Measurements from ENCODE around the gene MED16.

Gene MED16

GRCh38 chr19:876089-876488 is 16.9 kb downstream of the MED16 start:
- Histone ChIP-seq H3K36me3 (ENCODE audit: insufficient read depth, low read length) (no peaks in the 10 kb centered on the region), H3K4me3 (ENCODE audit: low read length, poor library complexity, severe bottlenecking) (no peak overlapping the region), H3K9ac (ENCODE audit: low read depth, low read length, poor library complexity, severe bottlenecking) (no peak overlapping the region)

GRCh38 chr19:875265-875879 is 17.6 kb downstream of the MED16 start:
- no peaks in the 10 kb centered on the region; the same call in 1 of the 2 replicates for H3F3A ChIP-seq (ENCODE audit: low read depth)
- H3K27me3 ChIP-seq (ENCODE audit: insufficient read depth, low read length, poor library complexity, severe bottlenecking): no peaks in the 10 kb centered on the region
- no peaks in the 10 kb centered on the region for H3K79me2 ChIP-seq (ENCODE audit: insufficient read depth, low read length)
- no peak overlapping the region for H3K9ac ChIP-seq (ENCODE audit: low read depth, low read length, poor library complexity, severe bottlenecking)
- no peaks in the 10 kb centered on the region for H4K20me1 ChIP-seq (ENCODE audit: insufficient read depth, low read length, poor library complexity, severe bottlenecking)
- no peaks in the 10 kb centered on the region for H3K4me1 ChIP-seq (ENCODE audit: insufficient read depth, low read length, poor library complexity, severe bottlenecking)
- H3K4me3 ChIP-seq (ENCODE audit: low read length, poor library complexity, severe bottlenecking): no peak overlapping the region
- no peaks in the 10 kb centered on the region; the same call in 1 of the 2 replicates for H3K36me3 ChIP-seq (ENCODE audit: insufficient read depth, low read length)
- TF ChIP-seq CTCF (conservative IDR thresholded peaks at IDR 0.05; ENCODE audit: low read length) (no peak), EZH2phosphoT487 (IDR thresholded peaks at IDR 0.05; ENCODE audit: borderline replicate concordance) (no peak)
- no peaks in the 10 kb centered on the region for H3K9me2 ChIP-seq (replicated peaks; ENCODE audit: low read depth, low read length)
- H2AFZ ChIP-seq (ENCODE audit: low read length): no peak overlapping the region
- no peak overlapping the region for H3K4me2 ChIP-seq (ENCODE audit: low read depth, low read length, poor library complexity, severe bottlenecking)
- no peaks in the 10 kb centered on the region for H3K9me3 ChIP-seq (ENCODE audit: insufficient read depth, low read depth, low read length)

More at GRCh38 chr19:876089-876488, 16.9 kb downstream of the MED16 start:
- Histone ChIP-seq H3F3A (ENCODE audit: low read depth) (no peaks in the 10 kb centered on the region; the same call in 1 of the 2 replicates), H3K4me1 (ENCODE audit: insufficient read depth, low read length, poor library complexity, severe bottlenecking) (no peaks in the 10 kb centered on the region), H3K4me2 (ENCODE audit: low read depth, low read length, poor library complexity, severe bottlenecking) (no peak overlapping the region), H3K79me2 (ENCODE audit: insufficient read depth, low read length) (no peaks in the 10 kb centered on the region), H4K20me1 (ENCODE audit: insufficient read depth, low read length, poor library complexity, severe bottlenecking) (no peaks in the 10 kb centered on the region), H3K9me2 (replicated peaks; ENCODE audit: low read depth, low read length) (no peaks in the 10 kb centered on the region), H3K9me3 (ENCODE audit: insufficient read depth, low read depth, low read length) (no peaks in the 10 kb centered on the region), H3K27me3 (ENCODE audit: insufficient read depth, low read length, poor library complexity, severe bottlenecking) (no peaks in the 10 kb centered on the region), H2AFZ (ENCODE audit: low read length) (no peak overlapping the region)
- TF ChIP-seq EZH2phosphoT487 (IDR thresholded peaks at IDR 0.05; ENCODE audit: borderline replicate concordance): no peak
- no peak for TF ChIP-seq CTCF (conservative IDR thresholded peaks at IDR 0.05; ENCODE audit: low read length)

- H3K4me3 ChIP-seq (ENCODE audit: low read length, poor library complexity, severe bottlenecking): no peak overlapping the region
- no peak overlapping the region for H2AFZ ChIP-seq (ENCODE audit: low read length)
- H3K9me2 ChIP-seq (replicated peaks; ENCODE audit: low read depth, low read length): no peaks in the 10 kb centered on the region
- H3K4me1 ChIP-seq (ENCODE audit: insufficient read depth, low read length, poor library complexity, severe bottlenecking): no peaks in the 10 kb centered on the region
- no peaks in the 10 kb centered on the region for H4K20me1 ChIP-seq (ENCODE audit: insufficient read depth, low read length, poor library complexity, severe bottlenecking)
- TF ChIP-seq CTCF (conservative IDR thresholded peaks at IDR 0.05; ENCODE audit: low read length) (no peak), EZH2phosphoT487 (IDR thresholded peaks at IDR 0.05; ENCODE audit: borderline replicate concordance) (no peak)
- H3K9me3 ChIP-seq (ENCODE audit: insufficient read depth, low read depth, low read length): no peaks in the 10 kb centered on the region
- no peaks in the 10 kb centered on the region for H3K27me3 ChIP-seq (ENCODE audit: insufficient read depth, low read length, poor library complexity, severe bottlenecking)
- no peaks in the 10 kb centered on the region for H3K79me2 ChIP-seq (ENCODE audit: insufficient read depth, low read length)
- H3K36me3 ChIP-seq (ENCODE audit: insufficient read depth, low read length): no peaks in the 10 kb centered on the region; the same call in 1 of the 2 replicates
- H3K4me2 ChIP-seq (ENCODE audit: low read depth, low read length, poor library complexity, severe bottlenecking): no peak overlapping the region
- H3F3A ChIP-seq (ENCODE audit: low read depth): no peaks in the 10 kb centered on the region; the same call in 1 of the 2 replicates
- no peak overlapping the region for H3K9ac ChIP-seq (ENCODE audit: low read depth, low read length, poor library complexity, severe bottlenecking)
Observed at GRCh38 chr19:873561-874041, 19.4 kb downstream of the MED16 start.
